GM23248 (cell line): ENCODE data around the gene PPP1R12A. TPM values are rescaled to one million over a fixed set of nuclear protein-coding genes. Genes with fewer than 3 reads are reported as not detected.

Experiments
- DNase-seq: peaks from one replicate; pipeline ENCODE4 v3.0.0-alpha.2; 2015
- H2AFZ ChIP-seq: fragments of 200-600 bp; sonication (generic); 2 replicates; pipeline ENCODE4 v1.6.1; 2016; ENCODE audit warnings: antibody characterized with exemption
- H3F3A ChIP-seq: fragments of 200-600 bp; sonication (generic); 2 replicates; pipeline ENCODE4 v1.6.1; 2016; ENCODE audit warnings: mild to moderate bottlenecking, antibody characterized with exemption, mixed run types; ENCODE audit not compliant: insufficient read depth
- H3K27ac ChIP-seq: fragments of 200-600 bp; sonication (generic); 2 replicates; pipeline ENCODE4 v1.5.1; 2016; ENCODE audit warnings: mild to moderate bottlenecking
- H3K27me3 ChIP-seq: fragments of 200-600 bp; sonication (generic); replicated peaks from 2 replicates; pipeline ENCODE4 v1.6.1; 2016; ENCODE audit warnings: mild to moderate bottlenecking; ENCODE audit not compliant: insufficient read depth
- H3K36me3 ChIP-seq: fragments of 200-600 bp; sonication (generic); 2 replicates; pipeline ENCODE4 v1.6.1; 2016; ENCODE audit warnings: low read depth, mild to moderate bottlenecking
- H3K4me1 ChIP-seq: fragments of 200-600 bp; sonication (generic); 2 replicates; pipeline ENCODE4 v1.6.1; 2016; ENCODE audit warnings: mild to moderate bottlenecking; ENCODE audit not compliant: insufficient read depth
- H3K4me2 ChIP-seq: fragments of 200-600 bp; sonication (generic); one replicate; pipeline ENCODE4 v1.6.1; 2016; ENCODE audit warnings: mild to moderate bottlenecking; ENCODE audit not compliant: unreplicated experiment
- H3K4me3 ChIP-seq: fragments of 200-600 bp; sonication (generic); 2 replicates; pipeline ENCODE4 v1.5.1; 2016; ENCODE audit warnings: mild to moderate bottlenecking
- H3K79me2 ChIP-seq: fragments of 200-600 bp; sonication (generic); 2 replicates; pipeline ENCODE4 v1.6.1; 2016; ENCODE audit warnings: mild to moderate bottlenecking; ENCODE audit not compliant: insufficient read depth
- H3K9ac ChIP-seq: fragments of 200-600 bp; sonication (generic); 2 replicates; pipeline ENCODE4 v1.6.1; 2016; ENCODE audit warnings: mild to moderate bottlenecking
- H3K9me2 ChIP-seq: fragments of 200-600 bp; sonication (generic); 2 replicates; pipeline ENCODE4 v1.6.1; 2016; ENCODE audit warnings: mixed run types, mild to moderate bottlenecking, moderate library complexity; ENCODE audit not compliant: insufficient read depth
- H3K9me3 ChIP-seq: fragments of 200-600 bp; sonication (generic); one replicate; pipeline ENCODE4 v1.6.1; 2017; ENCODE audit warnings: low read depth
- H4K20me1 ChIP-seq: fragments of 200-600 bp; sonication (generic); 2 replicates; pipeline ENCODE4 v1.6.0; 2016; ENCODE audit not compliant: insufficient read depth
- EZH2 ChIP-seq: fragments of 200-600 bp; sonication (generic); IDR thresholded peaks from 2 replicates; pipeline ENCODE4 v1.6.1; 2018; ENCODE audit warnings: antibody characterized with exemption, mild to moderate bottlenecking; ENCODE audit not compliant: insufficient read depth, poor library complexity, severe bottlenecking
- EZH2phosphoT487 ChIP-seq: fragments of 200-600 bp; sonication (generic); IDR thresholded peaks from 2 replicates; pipeline ENCODE4 v1.6.1; 2018; ENCODE audit warnings: antibody characterized with exemption, moderate library complexity, mild to moderate bottlenecking, low read depth; ENCODE audit not compliant: insufficient read depth
- WGBS, 2 experiments: methylation state at CpG; one replicate each; pipeline ENCODE4 v1.1.6; 2015 to 2017; ENCODE audit warnings: low lambda C conversion rate in 2 of 2, low coverage in 1 of 2; ENCODE audit errors: missing lambda C conversion rate in 2 of 2; 5-methylcytosine and 5-hydroxymethylcytosine counted together
- in situ Hi-C: fragments of 300-500 bp; cut with MboI; formaldehyde crosslinking; loops from 2 replicates; pipeline ENCODE4 v1.15.0; 2020
- polyA plus RNA-seq: library from polyadenylated mRNA; unstranded; fragments of >200 nt; fragmentation: Nextera tagmentation; extraction: Ambion mirVana; gene quantifications from 2 replicates; pipeline ENCODE4 v1.2.1, GENCODE V29; 2016
- total RNA-seq: library from RNA; depleted of rRNA; stranded (reverse); fragments of >200 nt; shearing (Covaris generic); gene quantifications from 2 replicates; pipeline ENCODE4 v1.2.3, GENCODE V29; 2014

The PPP1R12A gene
- total and polyA plus RNA-seq, 2 experiments from 2014 or later, result 91.1 to 144 TPM

DNA sequence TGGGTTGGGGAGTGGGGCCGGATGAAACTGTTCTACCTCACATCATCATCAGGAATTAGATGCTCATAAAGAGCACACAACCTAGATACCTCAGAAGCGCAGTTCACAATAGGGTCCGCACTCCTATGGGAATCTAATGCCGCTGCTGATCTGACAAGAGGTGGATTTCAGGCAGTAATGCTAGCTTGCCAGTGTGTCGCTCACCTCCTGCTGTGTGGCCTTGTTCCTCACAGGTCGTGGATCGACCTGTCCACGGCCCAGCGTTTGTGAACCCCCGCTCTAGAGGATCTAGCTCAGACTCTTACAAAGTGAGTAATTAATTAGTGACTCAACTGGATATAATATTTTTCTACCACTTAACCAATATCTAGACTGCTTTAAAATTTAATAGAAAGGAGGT, 5.8 kb downstream of the PPP1R12A start:
- no peak for TF ChIP-seq EZH2
- TF ChIP-seq EZH2phosphoT487, result no peak
- Histone ChIP-seq H3K4me2 (peak overlapping the region; percentile 39), H4K20me1 (peaks cover 36% of the 10 kb centered on the region; the same call in 1 of the 2 replicates), H3K27ac (no peak overlapping the region), H3K79me2 (peaks cover 100% of the 10 kb centered on the region), H3K4me3 (no peak overlapping the region; the same call in 1 of the 2 replicates), H3K9me2 (no peaks in the 10 kb centered on the region), H2AFZ (no peak overlapping the region), H3K36me3 (no peaks in the 10 kb centered on the region), H3K27me3 (no peaks in the 10 kb centered on the region), H3K4me1 (peaks cover 49% of the 10 kb centered on the region), H3K9me3 (no peaks in the 10 kb centered on the region), H3F3A (peaks cover 42% of the 10 kb centered on the region), H3K9ac (0 out of 2 replicates have a peak overlapping the region, but pooled peaks have one; percentile 39)
- in situ Hi-C loops, result no loop called here
- no peak for DNase-seq
- WGBS, 2 experiments, result 84 to 87% methylated on average over 10 of the region's 10 CpGs

DNA sequence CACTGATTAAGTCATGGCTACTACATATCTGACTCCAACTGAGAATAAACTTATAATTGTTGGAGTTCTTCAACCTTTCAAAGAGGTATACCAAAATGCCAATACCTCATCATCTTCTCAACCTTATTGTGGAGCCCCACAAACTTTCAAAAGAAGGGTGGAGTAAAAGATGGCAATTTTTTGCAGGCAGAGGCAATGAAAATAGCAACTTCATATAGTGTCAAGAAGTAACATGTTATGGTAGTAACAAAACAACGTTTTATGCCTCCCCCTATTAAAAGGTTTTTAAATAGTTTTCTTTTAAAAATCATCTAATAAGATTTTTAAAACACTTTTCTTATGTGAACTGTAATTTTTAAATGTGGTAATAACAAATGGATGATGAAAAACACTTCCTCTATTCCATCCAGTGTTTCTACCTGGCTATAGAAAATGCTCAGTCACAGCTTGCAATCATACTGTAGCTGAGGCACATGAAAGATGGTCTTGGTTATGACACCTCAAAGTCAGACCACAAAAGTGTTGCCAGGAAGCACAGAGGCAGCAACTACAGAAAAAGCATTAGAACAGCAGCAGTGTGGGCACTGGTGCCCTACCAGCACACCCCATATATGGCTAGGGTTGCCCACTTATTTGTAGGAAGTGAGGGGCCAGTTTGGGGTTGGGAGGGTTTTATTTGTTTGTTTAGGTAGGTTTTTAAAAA, 7.0 kb downstream of the PPP1R12A start:
- no peaks in the 10 kb centered on the region for H3K9me2 ChIP-seq
- no peaks in the 10 kb centered on the region for H3K9me3 ChIP-seq
- peaks cover 100% of the 10 kb centered on the region for H3K79me2 ChIP-seq
- H3K4me2 ChIP-seq, result peak overlapping the region; percentile 39
- TF ChIP-seq EZH2 (no peak), EZH2phosphoT487 (no peak)
- in situ Hi-C loops, result no loop called here
- no peak overlapping the region for H2AFZ ChIP-seq
- H3K4me3 ChIP-seq, result peak overlapping the region; percentile 11; the same call in 1 of the 2 replicates
- WGBS, 2 experiments, result 7 to 8% methylated on average over 1 of the region's 1 CpG
- peaks cover 30% of the 10 kb centered on the region for H3F3A ChIP-seq
- peak overlapping the region; percentile 54 for H3K27ac ChIP-seq
- peaks cover 49% of the 10 kb centered on the region for H3K4me1 ChIP-seq
- peaks cover 37% of the 10 kb centered on the region; the same call in 1 of the 2 replicates for H4K20me1 ChIP-seq
- H3K36me3 ChIP-seq, result no peaks in the 10 kb centered on the region
- no peaks in the 10 kb centered on the region for H3K27me3 ChIP-seq
- peak overlapping the region; percentile 39 for H3K9ac ChIP-seq
- peak; percentile 55 for DNase-seq

DNA sequence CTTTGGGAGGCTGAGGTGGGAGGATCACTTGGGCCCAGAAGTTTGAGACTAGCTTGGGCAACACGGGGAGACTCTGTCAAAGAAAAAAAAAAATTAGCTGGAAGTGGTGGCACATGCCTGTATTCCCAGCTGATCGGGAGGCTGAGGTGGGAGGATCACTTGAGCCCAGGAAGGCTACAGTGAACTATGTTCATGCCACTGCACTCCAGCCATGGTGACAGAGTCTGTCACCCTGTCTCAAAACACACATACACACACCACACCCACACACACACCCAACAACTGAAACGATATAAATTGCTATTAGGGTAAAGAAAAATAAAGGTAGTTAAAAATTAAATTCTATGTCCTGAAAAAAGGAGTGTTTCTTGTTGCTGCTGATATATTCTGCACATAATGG, 7.9 kb downstream of the PPP1R12A start:
- H2AFZ ChIP-seq, result no peak overlapping the region
- H3K27ac ChIP-seq, result peak overlapping the region; percentile 54
- peaks cover 21% of the 10 kb centered on the region for H3F3A ChIP-seq
- H3K9me2 ChIP-seq, result no peaks in the 10 kb centered on the region
- H3K27me3 ChIP-seq, result no peaks in the 10 kb centered on the region
- peaks cover 46% of the 10 kb centered on the region for H3K4me1 ChIP-seq
- in situ Hi-C loops, result no loop called here
- 0 out of 2 replicates have a peak overlapping the region, but pooled peaks have one; percentile 39 for H3K9ac ChIP-seq
- WGBS, 2 experiments, result 63 to 67% methylated on average over 3 of the region's 3 CpGs
- no peak overlapping the region for H3K4me3 ChIP-seq
- H3K4me2 ChIP-seq, result no peak overlapping the region
- peaks cover 37% of the 10 kb centered on the region; the same call in 1 of the 2 replicates for H4K20me1 ChIP-seq
- DNase-seq, result no peak
- peaks cover 100% of the 10 kb centered on the region for H3K79me2 ChIP-seq
- no peaks in the 10 kb centered on the region for H3K9me3 ChIP-seq
- TF ChIP-seq EZH2phosphoT487 (no peak), EZH2 (no peak)
- H3K36me3 ChIP-seq, result no peaks in the 10 kb centered on the region

DNA sequence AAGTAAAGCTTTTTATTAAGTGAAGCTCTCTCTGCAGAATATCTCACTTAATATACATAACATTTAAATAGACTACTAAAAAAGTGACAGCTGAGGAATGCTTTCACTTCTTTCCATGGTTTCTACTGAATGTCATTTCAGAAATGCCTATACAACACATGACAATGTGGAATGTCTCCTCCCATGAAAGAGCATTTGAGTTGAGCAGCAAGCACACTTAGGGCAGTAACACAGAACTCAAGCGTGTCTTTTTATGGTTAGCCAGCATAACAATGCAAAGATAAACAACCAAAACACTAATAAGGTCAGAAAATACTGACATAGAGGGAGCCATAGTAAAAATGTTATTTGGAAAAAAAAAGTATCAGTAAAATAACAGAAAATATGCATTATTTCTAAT, 9.4 kb downstream of the PPP1R12A start:
- no peak overlapping the region for H3K9ac ChIP-seq
- DNase-seq, result no peak
- no peaks in the 10 kb centered on the region for H3K27me3 ChIP-seq
- peaks cover 100% of the 10 kb centered on the region for H3K79me2 ChIP-seq
- H3K27ac ChIP-seq, result no peak overlapping the region
- 59 to 64% methylated on average over 1 of the region's 1 CpG for WGBS, 2 experiments
- no peaks in the 10 kb centered on the region for H3K9me2 ChIP-seq
- peaks cover 44% of the 10 kb centered on the region for H4K20me1 ChIP-seq
- no peaks in the 10 kb centered on the region for H3K36me3 ChIP-seq
- H3F3A ChIP-seq, result peaks cover 20% of the 10 kb centered on the region
- no peak overlapping the region for H2AFZ ChIP-seq
- no peak overlapping the region for H3K4me2 ChIP-seq
- TF ChIP-seq EZH2phosphoT487 (no peak), EZH2 (no peak)
- peaks cover 39% of the 10 kb centered on the region for H3K4me1 ChIP-seq
- H3K9me3 ChIP-seq, result no peaks in the 10 kb centered on the region
- in situ Hi-C loops, result no loop called here
- no peak overlapping the region for H3K4me3 ChIP-seq
